ENCODE data around the gene ULK3. TPM values are rescaled to one million over a fixed set of nuclear protein-coding genes. Genes with fewer than 3 reads are reported as not detected.
A peak's percentile ranks its signal among the peaks of the same experiment; 100 is the strongest.

Gene ULK3
- total and polyA plus RNA-seq, 10 of the 15 experiments (the other 5 are each of a cell fraction or from before 2014, with no cell fraction given), result 0.64 to 38.8 (median 27.1) TPM

DNA sequence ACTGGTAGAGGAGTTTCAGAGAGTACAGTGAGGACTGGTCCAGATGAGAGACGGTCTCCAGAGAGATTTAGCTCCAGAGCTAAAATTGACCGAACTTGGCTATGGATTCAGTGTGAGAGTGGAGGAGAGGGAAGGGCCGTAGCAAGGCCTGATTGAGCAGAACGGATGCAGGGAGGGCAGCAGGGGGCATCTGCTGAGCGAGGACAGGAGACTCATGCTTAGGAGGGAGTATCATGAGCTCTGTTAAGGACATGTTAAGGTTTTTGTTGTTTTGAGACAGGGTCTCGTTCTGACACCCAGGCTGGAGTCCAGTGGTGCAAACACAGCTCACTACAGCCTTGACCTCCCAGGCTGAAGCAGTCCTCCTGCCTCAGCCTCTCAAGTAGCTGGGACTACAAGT is 38.0 kb downstream of the ULK3 start:
- ATAC-seq (no peak), FAIRE-seq (no peak), DNase-seq (ENCODE audit: low read depth, low spot score) (no peak)
- TF ChIP-seq PML (IDR thresholded peaks at IDR 0.05; ENCODE audit: low read length), result peak; percentile 41; the same call in 1 of the 2 replicates
- 0 out of 2 replicates have a peak, but pooled peaks have one; percentile 20 for TF ChIP-seq SMAD5 (IDR thresholded peaks at IDR 0.05; ENCODE audit: low read depth)
- TF ChIP-seq, protein P1, sequence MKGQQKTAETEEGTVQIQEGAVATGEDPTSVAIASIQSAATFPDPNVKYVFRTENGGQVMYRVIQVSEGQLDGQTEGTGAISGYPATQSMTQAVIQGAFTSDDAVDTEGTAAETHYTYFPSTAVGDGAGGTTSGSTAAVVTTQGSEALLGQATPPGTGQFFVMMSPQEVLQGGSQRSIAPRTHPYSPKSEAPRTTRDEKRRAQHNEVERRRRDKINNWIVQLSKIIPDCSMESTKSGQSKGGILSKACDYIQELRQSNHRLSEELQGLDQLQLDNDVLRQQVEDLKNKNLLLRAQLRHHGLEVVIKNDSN (IDR thresholded peaks at IDR 0.05; ENCODE audit: borderline replicate concordance, extremely low read length, insufficient read depth, low read depth, low read length), result no peak
- peak; percentile 72 for TF ChIP-seq POLR2AphosphoS2 (IDR thresholded peaks at IDR 0.05; ENCODE audit: low read depth, low read length)
- TF ChIP-seq, protein P2, sequence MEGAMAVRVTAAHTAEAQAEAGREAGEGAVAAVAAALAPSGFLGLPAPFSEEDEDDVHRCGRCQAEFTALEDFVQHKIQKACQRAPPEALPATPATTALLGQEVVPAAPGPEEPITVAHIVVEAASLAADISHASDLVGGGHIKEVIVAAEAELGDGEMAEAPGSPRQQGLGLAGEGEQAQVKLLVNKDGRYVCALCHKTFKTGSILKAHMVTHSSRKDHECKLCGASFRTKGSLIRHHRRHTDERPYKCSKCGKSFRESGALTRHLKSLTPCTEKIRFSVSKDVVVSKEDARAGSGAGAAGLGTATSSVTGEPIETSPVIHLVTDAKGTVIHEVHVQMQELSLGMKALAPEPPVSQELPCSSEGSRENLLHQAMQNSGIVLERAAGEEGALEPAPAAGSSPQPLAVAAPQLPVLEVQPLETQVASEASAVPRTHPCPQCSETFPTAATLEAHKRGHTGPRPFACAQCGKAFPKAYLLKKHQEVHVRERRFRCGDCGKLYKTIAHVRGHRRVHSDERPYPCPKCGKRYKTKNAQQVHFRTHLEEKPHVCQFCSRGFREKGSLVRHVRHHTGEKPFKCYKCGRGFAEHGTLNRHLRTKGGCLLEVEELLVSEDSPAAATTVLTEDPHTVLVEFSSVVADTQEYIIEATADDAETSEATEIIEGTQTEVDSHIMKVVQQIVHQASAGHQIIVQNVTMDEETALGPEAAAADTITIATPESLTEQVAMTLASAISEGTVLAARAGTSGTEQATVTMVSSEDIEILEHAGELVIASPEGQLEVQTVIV (IDR thresholded peaks at IDR 0.05; ENCODE audit: borderline replicate concordance, partially characterized antibody), result no peak
- CTCF ChIA-PET, result interaction anchor here (0.8 to 2.4 kb wide), 9 partner anchors 11 to 188 kb away, joined by 3 to 15 read pairs (median 4); no protein-coding TSS in a partner anchor
- Histone ChIP-seq H4K20me1 (ENCODE audit: control insufficient read depth, insufficient read depth) (no peaks in the 10 kb centered on the region; the same call in 1 of the 2 replicates), H2AFZ (ENCODE audit: control insufficient read depth, low read depth, low read length) (no peak overlapping the region), H3K9me3 (replicated peaks; ENCODE audit: control insufficient read depth, insufficient read depth, low read length) (no peaks in the 10 kb centered on the region), H3K27ac (ENCODE audit: control insufficient read depth, insufficient read depth) (no peak overlapping the region), H3K36me3 (ENCODE audit: control insufficient read depth in 2 of 2, insufficient read depth in 2 of 2, low read length in 1 of 2) (peaks cover 36 to 38% of the 10 kb centered on the region in 2 experiments), H3K27me3 (replicated peaks in 1 of 2; ENCODE audit: control insufficient read depth in 2 of 2, insufficient read depth in 2 of 2, low read length in 1 of 2) (no peaks in the 10 kb centered on the region), H3K4me2 (ENCODE audit: control insufficient read depth, insufficient read depth) (no peak overlapping the region), H3K4me1 (ENCODE audit: control insufficient read depth, insufficient read depth, low read length) (peaks cover 6% of the 10 kb centered on the region), H3K79me2 (ENCODE audit: control insufficient read depth, insufficient read depth, low read length) (peaks cover under 1% of the 10 kb centered on the region), H3K4me3 (no peak overlapping the region), H3K9ac (ENCODE audit: control insufficient read depth, insufficient read depth, low read length) (no peak overlapping the region)
- BruUV-seq (replicated peaks), result no TSS peak
- RAD21 ChIA-PET (ENCODE audit: unreplicated experiment), result interaction anchor here (1.2 to 3.9 kb wide), 3 partner anchors 34 to 145 kb away, joined by 4 to 28 read pairs (median 4); no protein-coding TSS in a partner anchor
- 88% methylated on average over 6 of the region's 6 CpGs for WGBS (ENCODE audit: insufficient coverage, insufficient replicate concordance, low lambda C conversion rate, missing lambda C conversion rate)
- SMC1A ChIA-PET (ENCODE audit: uncharacterized antibody, unreplicated experiment), result interaction anchor here (1.0 to 2.2 kb wide), 5 partner anchors 11 to 96 kb away, joined by 3 to 11 read pairs (median 4); no protein-coding TSS in a partner anchor
- POLR2A ChIA-PET, result interaction anchor here (0.5 to 0.7 kb wide), 2 partner anchors 157 to 167 kb away, joined by 4 to 6 read pairs; no protein-coding TSS in a partner anchor
- in situ Hi-C loops (cut with MboI) (no loop called here), intact Hi-C loops (cut with micrococcal nuclease; ENCODE audit: unreplicated experiment) (loop anchor here (5.0 kb wide), 1 partner anchor 37 kb away; the partner anchor contains the start of gene ULK3)

Measured in GM12878 (cell line).